HG02981 (cell line): Measurements from ENCODE around the gene ACR.

ENCODE experiments used
- ATAC-seq: cut with Tn5 transposase; IDR thresholded peaks from one replicate; pipeline ENCODE4 v1.9.1; 2021; ENCODE audit warnings: mild to moderate bottlenecking, moderate library complexity; ENCODE audit not compliant: unreplicated experiment

ACR gene

DNA sequence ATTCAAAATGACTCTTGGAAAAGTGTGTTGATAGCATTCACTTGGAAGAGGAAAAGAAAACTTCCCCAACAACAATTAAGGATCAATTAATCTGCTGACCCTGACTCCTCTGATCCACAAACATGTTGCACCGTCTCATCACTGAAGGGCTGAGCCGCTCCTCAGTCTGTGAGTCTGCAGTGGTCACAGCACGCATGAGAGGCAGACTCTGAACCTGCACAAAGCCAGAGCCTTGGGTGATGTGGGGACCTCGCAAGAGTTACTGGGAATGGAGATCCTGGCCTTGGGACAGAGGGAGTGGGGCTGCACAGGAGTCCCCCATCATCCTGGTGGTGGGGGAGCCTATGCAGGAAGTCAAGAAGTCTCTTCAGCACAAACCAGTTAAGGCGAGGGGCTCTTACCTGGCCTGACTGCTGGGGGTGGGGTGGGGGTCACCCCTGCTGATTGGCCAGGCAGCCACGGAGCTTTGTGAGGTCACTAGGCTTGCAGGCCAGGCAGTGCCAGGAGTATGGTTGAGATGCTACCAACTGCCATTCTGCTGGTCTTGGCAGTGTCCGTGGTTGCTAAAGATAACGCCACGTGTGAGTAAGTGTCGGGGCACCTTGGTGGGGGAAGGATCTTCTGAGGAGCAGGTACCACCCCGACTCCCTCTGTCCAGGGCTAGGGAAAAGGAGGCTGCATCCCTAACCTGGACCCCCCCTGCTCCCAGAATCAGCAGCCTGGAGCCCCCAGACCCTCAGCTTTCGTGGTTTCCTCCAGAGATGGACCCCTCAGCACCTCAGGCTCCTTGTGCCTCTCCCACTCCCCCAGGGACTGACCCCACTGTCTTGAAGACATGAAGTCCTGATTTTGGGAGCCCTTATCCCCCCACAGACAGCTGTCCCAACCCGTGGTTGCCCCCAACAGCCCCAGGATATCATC, at the start of gene ACR:
Gene ACR (plus strand): TSS at position 477 of the 921 bp plus-strand sequence. CDS start 32 bp downstream, at position 509.
- ATAC-seq: no peak

DNA sequence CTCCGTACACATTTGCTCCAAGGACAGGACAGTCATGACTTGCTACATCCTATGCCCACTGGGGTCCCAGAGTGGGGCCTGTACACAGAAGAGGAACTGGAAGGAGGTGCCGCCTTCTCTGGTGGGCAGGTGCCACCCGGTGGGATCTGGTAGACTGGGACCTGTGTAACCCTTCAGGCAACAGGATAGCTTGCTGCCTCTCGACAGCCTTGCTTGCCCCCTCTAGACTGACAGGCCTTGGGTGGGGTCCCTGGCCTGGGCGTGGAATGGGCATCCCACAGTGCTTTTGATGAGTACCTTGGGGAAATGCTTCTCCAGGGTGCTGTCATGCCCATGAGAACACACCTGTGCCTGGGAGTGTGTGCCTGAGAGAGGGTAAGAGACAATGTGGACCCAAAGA, 49.6 kb upstream of the ACR start:
- no peak for ATAC-seq

DNA sequence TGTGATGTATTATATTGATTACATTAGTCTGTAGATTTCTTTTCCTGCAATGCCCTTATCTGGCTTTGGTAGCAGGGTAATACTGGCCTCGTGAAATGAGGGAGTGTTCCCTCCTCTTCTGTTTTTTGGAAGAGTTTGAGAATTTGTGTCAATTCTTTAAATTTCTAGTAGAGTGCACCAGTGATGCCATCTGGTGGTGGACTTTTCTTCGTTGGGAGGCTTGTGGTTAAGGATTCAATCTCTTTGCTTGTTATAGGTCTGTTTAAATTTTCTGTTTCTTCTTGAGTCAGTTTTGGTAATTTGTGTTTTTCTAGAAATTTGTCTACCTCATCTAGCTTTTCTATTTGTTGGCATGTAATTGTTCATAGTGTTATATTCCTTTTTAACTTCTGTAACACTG, 46.5 kb upstream of the ACR start:
- ATAC-seq: no peak

- ATAC-seq: no peak
Observed at GRCh38 chr22:50693462-50693861, 44.5 kb upstream of the ACR start.

- ATAC-seq: no peak
Observed at GRCh38 chr22:50694099-50694605, 43.9 kb upstream of the ACR start.

GRCh38 chr22:50694766-50695420, 43.1 kb upstream of the ACR start:
- no peak for ATAC-seq

GRCh38 chr22:50695421-50696250, 42.4 kb upstream of the ACR start:
- ATAC-seq: no peak

DNA sequence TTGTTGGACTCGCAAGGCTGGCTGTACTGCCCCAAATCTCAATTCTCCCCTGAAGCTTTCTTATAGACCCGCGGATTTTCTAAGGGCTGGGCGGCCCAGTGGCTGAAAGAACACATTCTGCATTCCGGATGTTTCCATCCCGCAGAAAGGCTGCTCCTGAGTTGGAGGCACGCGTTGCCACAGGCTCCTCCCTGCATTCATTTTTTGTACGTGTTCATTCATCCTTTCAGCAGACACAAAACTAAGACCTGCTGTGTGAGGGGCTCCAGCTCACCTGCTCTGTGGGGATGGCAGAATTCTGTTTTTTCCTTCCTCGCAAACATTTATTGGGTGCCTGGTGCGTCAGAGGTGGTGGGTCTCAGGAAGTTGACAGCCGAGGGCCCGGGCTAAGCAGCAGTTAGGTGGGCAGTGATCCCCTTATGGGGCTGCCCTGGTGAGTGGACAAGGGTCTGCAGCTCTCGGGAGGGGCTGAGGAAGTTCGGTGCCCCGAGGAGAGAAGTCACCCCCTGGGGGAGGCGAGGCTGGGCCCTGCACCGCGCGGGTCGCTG, 41.7 kb upstream of the ACR start:
- no peak for ATAC-seq

DNA sequence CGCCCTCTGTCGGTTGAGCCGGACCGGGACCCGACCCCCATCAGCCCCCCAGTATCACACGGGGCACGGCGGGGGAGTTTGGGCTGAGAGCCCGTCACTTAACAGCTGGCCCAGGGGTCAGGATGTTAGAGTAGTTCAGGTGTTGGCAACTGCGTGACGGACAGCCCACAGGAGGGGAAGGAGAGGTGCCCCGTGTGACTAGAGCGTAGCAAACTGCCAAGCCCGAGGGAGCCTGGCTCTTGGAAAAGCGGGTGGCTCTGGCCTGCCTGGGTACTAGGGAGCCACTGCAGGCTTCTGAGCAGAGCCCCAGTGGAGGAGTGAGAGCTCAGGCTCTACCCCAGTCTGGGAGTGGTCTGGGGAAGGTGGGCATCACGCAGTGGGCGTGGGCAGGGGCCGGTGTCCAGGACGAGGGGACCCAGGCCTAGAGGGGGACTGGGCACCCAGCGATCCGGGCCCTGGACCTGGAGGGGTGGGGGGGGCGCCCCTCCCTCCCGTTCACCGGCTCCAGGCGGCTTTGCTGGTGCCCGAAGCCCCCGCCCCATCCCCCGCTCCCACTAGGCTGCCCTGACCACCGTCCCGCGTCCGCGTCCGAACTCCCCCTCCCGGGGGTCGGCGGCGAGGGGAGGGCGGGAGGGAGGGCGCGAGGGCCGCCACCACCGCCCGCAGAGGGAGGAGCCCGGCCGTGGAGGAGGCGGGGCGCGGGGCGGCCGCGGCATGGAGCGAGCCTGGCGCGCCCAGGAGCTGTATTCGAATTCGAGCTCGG, 41.0 kb upstream of the ACR start:
- ATAC-seq: no peak

GRCh38 chr22:50697667-50698506, 40.1 kb upstream of the ACR start:
- ATAC-seq: no peak

DNA sequence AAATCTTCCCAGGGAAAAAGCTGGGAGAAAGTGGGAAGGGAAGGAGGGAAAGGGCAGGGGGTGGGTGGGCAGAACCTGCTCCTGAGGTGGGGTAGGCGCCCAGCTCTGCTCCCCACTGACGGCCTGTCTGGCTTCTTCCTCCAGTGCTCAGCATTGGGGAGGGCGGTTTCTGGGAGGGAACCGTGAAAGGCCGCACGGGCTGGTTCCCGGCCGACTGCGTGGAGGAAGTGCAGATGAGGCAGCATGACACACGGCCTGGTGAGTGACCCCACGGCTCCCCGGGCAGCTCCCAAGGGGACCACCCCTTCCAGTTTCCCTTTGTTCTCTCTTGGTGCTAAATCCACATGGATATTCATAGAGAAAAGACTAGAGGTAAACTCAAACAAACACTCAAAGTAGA, 39.5 kb upstream of the ACR start:
- ATAC-seq: no peak

DNA sequence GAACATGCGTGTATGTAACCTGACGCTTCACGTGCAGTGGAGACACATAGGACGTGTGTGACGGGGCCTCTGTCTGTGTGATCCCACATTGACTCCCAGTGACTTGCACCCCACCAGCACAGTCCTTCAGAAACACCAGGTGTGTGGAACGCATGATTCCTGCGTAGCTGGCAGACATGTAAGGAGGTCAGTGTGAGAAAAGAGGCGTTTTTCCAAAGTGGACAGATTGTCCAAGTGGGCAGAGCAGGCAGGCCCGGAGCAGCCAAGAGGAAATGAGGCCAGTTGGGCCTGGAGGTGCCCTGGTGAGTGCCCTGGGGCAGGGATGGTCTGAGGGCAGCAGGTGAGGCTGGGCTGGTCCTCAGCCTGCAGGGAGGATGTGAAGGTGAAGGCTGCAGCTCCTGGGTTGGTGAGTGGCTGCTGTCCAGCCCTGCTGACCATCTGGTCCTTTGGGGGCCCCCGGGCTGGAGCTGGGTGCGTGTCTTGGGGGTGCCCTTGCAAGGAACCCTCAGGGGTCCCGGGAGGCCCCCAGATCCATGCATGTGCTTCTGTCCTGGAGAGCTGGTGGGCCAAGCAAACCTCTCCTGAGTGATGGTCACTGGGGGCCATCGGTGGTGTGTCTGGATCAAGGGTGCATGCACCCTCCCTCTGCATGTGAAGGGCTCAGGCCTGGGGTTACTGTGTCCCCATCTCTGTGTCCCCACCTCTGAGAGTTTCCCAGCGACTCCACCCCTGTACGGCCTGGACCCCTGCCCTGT, 38.8 kb upstream of the ACR start:
- no peak for ATAC-seq

GRCh38 chr22:50699756-50700386, 38.1 kb upstream of the ACR start:
- ATAC-seq: no peak

- ATAC-seq: no peak
Observed at GRCh38 chr22:50700387-50701075, 37.5 kb upstream of the ACR start.

GRCh38 chr22:50701076-50701419, 37.0 kb upstream of the ACR start:
- ATAC-seq: no peak

- no peak for ATAC-seq
Observed at GRCh38 chr22:50701428-50702154, 36.4 kb upstream of the ACR start.

GRCh38 chr22:50702261-50702671, 35.7 kb upstream of the ACR start:
- ATAC-seq: no peak
